ENCODE results near the gene HIF1AN.

The HIF1AN gene

DNA sequence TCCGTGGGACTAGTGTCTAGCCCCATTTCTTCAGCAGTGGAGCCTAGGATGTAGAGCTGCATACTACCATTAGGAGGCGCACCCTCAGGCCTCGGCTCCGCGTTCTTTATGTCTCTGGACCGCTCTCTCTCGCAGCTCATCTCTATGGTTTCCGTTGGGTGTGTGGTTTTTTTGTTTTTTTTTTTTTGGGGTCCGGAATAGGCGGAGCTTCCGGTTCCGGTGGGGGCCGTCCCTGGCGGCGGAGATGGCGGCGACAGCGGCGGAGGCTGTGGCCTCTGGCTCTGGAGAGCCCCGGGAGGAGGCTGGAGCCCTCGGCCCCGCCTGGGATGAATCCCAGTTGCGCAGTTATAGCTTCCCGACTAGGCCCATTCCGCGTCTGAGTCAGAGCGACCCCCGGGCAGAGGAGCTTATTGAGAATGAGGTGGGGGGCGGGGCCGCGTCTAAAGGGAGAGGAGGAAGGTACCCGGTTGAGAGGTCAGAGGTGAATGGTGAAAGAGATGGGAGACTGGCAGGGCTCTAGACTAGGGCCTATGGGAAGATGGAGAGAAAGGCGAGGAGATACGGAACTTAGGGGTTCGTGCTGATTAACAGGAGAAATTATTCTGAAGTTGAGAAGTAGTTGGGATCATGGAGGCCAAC is at the start of gene HIF1AN:
Gene HIF1AN (plus strand): TSS at position 229 of the 639 bp plus-strand sequence. CDS start 16 bp downstream, at position 245.
- peak; percentile 86 to 88 for DNase-seq

DNA sequence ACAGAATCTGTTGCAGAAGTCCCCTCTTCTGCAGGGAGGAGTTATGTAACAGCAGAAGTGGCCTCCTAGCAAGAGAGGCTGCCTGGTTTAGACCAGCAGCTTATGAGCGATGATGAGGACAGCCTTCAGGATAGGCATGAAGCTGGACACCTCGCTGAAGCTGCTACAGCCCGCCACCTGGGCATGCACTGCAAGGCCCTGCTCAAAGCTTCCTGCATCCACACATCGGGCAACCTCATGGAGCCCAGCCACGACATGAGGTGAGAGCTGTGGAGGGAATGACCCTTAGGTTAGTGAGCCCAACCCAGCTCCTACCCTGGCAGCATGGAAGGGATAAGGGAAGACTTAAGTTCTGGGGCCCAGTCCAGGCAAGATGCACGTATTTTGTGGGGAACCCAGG is 48.2 kb upstream of the HIF1AN start:
- no peak for DNase-seq

DNA sequence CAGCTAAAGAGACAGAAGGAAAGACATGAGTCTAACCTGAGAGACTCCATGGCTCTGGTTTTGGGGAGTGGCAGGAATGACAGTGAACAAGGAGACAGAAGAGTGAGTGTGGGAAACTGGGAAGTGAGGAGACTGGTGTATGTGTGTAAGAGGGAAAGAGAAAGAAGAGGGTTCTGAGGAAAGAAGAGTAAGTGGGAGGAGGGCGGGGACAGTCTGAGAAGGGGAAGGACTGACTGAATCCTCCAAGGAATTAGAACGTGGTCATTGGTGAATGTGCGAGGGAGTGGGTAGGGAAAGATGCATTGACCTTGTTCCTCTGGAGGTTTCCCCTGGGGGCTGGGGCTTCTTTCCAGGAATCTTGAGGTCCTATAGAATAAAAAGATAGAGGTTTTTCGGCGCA is 46.3 kb upstream of the HIF1AN start:
- DNase-seq, result no peak

DNA sequence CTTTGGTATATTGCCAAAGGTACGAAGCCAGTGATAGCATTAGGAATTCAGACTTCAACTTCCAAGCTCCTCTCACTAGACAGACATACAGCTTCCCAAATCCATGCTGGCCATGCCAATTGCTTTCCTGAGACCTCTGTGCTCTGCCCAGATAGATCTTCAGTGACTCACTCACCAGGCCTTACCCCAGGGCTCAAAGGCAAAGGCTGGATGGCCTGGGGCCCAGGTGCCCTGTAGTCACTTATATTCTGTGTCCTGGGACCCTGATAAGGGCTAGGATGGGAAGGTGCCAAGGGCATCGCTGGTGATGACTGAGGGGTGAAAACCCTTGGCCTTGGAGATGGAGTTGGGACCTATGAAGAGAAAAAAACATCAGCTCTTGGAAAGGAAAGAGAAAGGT is 45.2 kb upstream of the HIF1AN start:
- DNase-seq, result no peak

DNA sequence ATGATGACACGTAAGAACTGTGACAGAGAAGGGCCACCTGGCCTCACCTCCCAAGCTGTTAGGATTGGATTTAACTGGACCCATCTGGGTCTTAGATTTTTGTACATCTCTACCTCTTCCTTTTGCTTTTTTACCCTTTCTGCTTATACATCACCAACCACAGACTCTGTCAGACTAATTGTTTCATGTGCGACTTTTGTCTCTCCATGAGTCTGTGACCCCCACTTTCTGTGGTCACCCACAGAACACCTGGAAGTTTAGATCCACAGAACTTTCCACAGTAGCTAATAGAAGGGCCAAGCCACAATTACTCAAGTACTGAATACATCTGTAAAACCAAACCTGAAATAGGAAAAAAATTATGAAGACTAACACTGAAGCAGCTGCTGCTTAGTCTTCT is 39.2 kb upstream of the HIF1AN start:
- no peak for DNase-seq

DNA sequence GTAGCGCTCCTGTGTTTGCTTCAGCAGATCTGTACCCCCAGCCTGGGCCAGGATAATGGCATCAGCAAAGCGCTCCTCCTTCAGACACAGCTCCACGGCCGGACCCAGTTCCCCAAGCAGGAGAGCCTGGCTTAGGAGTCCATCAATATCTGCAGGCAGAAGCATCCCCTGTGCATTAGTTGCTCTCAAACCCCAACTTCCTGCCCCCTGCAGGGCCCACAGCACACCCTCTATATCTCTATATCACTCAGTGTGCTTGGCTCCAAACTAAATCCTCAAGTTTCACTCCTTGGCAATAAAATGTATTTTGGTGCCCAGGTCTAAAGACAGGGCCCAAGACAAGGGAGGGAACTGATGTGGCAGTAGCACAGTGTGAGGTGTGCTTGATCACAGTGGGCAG is 37.7 kb upstream of the HIF1AN start:
- no peak for DNase-seq

DNA sequence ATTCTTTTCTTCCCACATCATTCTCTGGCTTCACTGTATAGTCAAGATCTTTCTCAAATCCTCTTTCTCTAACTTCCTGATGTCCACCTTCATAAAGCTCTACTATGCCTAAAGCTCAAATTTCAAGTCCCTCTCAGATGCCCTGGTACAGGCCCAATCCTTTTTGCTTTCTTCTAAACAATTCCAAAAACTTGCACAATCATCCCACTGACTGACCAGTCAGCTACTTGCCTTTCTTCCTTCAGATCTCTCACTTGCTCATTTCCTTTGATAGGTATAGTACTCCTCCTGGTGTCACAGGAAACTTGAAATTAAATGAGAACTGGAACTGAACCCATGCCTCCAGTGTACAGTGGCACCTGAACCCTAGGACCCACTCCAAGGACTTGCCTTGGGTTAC is 34.3 kb upstream of the HIF1AN start:
- no peak for DNase-seq

DNA sequence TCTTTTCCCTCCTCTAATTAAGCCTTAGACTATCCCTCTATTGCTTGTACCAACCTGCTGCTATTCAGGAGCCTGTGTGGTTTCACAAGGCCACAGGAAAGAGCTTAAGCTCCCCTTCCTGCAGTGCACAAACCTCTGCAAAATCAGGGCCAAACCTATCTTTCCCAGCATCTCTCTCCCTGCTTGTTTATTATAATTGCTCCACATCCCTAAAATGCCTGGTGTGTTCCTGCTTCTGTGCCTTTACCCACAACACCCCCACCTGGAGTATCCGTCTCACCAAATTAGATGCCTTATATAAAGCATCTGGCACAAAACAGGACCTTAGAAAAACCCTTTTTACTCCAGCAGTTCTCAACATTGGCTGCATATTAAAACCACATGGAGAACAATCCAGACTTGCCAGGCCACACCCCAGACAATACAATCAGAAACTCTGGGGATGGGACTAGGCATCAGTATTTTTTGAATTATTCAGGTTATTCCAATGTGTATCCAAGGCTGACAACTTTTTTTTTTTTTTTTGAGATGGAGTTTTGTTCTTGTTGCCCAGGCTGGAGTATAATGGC is 32.7 kb upstream of the HIF1AN start:
- DNase-seq, result no peak

DNA sequence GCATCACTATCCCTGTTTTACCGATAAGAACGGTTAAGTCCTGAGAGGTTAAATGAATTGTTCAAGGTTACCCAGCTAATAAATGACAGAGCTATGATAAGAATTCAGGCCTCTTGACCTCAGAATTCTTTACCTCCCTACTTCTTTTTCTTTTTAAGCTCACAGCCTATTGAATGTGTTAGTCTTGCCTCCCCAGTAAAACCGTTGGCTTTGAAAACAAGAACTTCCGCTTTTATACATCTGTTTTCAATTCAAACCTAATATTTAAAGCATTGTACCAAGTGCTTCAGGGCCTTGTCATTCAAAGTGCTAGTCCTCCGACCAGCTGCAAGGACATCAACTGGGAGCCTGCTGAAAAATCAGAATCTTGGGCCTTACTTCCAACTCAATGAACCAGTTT is 31.6 kb upstream of the HIF1AN start:
- no peak for DNase-seq

DNA sequence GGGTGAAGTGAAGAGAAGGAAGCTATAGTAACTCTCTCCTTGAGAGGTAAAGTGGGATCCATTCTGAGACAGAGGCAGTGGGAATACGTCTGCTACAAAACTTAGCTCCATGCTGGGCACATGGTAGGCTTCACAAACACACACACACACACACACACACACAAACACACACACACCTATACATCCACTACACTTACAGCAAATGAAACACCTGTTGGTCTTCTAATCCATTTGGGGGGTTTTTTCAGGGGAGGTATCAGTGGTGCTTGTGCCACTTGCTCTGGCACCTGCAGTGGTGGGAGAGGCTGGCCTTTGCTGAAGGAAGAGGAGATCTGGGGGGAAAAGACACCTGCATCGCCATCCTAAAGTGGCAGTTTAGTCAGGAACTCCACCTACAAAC is 30.6 kb upstream of the HIF1AN start:
- no peak for DNase-seq

DNA sequence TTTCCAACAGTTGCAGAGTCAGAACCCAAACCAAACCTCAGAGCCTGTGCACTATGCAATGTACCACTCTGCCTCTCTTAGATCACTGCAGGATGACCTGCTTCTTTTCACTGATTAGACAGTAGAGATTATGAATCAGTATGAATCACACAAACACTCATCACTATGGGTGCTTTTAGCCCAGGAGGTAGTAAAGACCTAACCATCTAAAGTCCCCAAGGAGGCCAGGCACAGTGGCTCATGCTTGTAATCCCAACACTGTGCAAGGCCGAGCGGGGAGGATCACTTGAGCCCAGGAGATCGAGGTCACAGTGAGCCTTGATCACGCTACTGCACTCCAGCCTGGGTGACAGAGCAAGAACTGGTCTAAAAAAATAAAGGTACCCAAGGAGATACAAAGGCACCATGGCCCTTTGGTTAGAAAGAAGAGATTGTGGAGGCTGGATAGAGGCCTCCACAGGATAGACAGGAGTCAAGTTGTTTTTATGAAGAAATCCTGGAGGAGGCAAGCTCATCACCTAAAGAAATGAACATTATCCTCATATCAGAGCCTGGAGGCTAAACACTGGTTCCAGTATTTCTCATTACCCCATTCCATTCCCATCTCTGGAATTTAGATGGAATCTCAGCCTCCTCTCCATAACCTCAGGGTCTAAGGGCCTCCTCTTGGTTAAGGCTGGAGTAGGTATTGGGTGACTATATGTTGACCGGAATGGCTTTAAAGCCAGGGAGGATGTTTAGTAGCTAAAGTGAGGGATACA is 29.0 kb upstream of the HIF1AN start:
- peak; percentile 53 to 60 for DNase-seq

DNA sequence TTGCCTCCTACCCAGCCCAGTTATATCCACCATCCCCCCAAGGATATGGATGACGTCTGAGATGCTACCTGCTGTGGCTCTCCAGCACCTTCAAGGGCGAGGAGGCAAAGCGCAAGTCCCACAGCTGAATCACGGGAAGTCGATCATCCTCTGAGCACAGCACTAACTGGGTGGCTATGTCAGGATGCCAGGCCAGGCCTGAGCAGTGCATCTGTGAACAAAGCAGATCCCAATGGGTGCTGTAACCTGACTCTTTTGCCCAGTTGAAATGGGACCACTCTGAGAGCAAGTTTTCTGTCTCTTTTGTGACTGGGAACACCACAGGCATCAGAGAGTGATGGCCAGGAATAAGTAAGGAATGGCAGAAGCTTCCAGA is 28.4 kb upstream of the HIF1AN start:
- peak in 1 of 2 experiments; percentile 30 for DNase-seq

DNA sequence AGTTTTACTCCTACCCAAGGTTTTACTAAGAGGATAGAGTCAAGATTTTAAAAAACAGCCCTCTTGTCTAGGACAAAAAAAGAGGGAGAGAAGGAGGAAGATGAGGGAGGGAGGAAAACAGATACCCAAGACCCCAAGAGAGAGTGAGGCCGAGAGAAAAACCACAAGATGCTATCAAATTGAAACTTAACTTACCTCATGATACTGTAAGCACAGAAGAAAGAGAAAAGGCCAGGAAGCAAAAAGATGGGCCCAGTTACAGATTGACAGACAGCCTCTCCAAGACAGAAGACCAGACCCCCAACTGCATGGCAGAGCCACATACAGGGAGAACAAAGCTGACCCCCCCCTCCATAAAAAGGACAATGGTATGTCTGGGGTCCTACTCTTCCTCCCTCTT is 27.5 kb upstream of the HIF1AN start:
- no peak for DNase-seq

DNA sequence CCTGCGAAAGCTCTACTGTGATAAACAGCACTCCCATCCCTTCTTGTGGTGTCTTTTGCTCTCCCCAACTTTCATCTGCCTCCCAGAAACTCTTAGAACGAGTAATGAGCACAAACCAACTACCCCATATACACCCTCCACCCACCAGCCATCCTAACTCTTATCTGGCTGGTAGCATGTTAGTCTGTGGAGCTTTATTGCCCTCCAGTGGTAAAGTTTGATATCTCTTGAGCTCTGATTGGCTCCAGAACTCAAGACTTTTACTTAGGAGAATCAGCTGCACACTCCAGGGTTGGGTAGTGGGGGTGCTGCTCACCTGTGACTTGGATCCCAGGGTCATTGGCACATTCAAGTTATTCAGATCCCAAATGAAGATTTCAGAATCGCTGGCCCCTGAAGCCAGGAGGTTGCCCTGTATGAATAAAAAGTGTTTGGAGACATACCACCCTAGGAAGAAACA is 27.0 kb upstream of the HIF1AN start:
- DNase-seq, result peak in 1 of 2 experiments; percentile 55

DNA sequence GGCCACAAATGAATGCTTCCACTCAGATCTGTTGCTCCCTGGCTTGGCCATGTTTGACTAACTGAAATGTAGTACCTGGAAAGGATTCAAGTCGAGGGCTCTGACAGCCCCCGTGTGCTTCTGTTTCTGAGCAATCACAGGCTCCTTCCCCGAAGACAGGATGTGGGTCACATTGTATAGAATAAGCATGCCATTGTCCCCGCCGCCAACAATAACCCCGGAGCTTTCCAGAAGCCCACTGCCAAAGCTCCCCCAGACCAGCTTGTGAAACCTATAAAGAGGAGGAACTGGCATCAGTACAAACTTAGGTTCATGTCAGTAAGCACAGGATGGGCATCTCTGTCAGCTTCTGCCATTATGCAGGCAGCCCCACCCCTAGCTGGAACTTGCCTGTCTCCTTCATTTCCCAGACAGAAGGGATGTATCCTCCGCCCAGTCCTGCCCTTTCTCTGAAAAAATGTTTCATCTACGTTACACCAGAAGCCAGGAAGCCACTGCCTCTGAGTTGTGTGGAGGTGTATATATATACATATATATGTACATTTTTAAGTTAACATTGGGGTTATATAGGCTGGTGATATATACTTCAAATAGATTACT is 26.4 kb upstream of the HIF1AN start:
- peak; percentile 72 to 76 for DNase-seq

DNA sequence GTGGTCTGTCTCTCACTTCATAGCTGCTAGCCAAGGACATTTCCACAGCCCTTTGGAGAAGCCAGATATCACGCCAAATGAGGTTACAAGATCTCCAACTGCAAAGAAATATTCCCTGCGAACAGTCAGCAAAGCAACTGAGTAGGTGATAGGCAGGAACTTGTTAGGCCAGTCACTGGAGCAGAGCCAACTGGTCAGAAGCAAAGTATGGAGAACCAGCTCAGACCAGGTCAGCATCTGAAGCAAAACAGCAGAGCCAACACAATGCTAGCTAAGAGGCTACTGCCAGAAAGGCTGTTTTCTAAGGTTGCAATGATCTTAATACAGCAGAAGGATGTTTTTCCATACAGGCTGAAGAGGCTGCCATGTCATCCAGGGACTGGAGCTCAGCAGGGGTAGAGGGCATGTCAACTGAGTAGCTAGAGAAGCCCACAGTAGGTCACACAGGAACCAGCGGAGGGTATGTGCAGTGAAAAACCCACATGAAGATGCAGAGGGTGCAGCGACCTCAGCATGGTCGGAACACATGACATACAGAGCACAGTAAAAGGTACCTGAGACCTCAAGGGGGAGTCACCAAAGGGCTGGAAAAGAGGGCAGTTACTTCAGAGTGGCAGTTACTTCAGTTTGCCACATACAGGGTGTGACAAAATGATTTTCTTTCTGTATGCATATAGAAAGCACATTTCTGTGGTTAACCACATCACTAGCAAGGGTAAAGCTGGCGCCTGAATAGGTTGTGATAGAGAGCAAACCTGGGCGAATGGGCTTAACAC is 25.0 kb upstream of the HIF1AN start:
- DNase-seq, result peak; percentile 68 to 78

DNA sequence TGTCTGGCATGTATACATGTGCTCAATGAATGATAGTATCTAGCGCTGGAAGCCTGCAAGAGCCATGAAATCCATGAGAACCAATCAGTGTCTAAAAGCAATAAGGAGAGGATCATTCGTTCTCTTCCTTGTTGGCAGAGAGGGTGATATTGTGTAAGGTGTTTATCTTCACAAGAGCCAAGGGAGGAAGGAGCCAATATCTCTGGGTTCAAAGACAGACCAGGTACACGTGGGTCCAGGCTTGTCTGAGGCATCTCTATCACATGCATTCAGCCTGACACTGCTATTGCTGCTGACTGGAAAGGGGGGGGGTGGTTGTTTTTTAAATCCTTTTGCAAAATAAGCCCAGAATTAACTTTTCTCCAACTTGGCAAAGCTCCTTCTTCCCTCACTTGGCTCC is 20.1 kb upstream of the HIF1AN start:
- no peak for DNase-seq

DNA sequence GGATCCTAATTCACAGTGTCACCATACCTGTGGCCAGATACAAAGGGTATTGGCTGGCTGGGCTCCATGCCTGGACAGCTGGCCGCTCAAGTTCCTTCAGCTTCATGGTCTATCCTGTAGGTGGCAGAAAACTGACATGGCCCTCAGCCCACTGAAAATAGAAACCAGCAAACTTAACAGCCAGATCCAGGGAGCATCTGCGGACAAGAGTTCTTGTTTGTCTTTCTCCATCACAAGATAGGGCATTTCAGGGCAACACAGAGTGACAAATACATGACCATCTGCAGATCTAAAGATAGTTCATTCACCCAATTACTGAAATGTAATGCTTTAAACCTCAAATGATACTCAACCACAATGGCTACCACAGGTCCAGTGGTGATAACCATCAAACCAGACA is 18.9 kb upstream of the HIF1AN start:
- DNase-seq, result no peak

DNA sequence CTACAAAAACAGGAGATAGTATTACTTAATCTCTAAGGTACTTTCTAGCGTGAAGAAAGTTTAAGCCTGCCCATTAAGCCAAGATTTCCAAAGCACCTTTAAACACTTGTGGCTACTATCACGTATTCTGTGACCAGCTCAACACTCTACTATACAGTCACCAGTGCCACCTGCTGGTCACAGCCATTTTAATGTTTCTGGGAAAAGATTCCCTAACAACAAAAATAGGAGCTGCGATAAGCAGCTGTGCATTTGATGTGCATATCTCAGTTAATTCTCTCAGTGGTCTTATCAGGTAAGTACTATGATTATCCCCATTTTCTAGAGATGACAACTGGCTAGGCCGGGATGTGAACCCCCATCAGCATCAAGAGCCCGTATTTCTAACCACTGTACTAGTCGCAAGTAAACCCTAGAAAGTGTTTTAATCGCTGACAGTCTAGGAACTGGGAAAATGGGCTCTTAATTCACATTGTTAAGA is 16.9 kb upstream of the HIF1AN start:
- peak; percentile 73 to 76 for DNase-seq

DNA sequence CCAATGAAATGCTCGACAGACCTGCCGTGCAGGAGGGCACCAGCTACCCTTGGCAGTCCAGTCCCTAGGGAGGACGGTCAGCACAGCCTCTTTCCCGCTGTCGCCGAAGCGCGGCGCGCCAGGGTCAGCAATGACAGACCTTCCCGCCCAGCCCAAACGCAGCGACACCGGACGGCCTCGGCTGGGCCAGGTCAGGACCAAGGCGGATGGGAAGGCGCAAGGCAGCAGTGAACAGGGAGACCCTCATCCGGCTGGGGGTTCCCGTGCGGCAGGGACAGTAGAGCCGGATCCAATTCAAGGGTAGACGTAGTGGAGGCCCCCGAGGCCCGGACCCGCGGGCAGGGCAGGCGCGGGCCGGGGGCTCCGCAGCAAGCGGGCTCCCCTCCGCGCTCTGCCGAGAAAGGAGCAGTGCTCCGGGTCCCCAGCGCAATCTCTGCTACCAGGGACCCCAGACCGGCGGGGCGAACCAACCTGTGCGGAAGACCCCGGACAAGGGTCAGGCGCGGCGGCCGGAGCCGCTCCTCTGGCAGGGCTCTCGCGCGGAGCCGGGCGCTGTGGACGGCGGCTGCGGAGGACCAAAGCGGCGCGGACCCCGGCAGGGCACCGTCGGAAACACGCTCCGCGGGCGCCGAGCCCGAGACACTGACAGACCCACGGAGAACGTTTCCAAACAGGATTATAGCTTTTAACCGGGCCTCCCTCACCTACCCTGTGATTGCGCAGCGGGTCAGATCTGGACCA is 16.3 kb upstream of the HIF1AN start, which contains the start of gene SEC31B:
Gene SEC31B (minus strand): TSS at position 551 of the 741 bp plus-strand sequence. CDS start 2,909 bp downstream, outside the sequence.
- no peak for DNase-seq

DNA sequence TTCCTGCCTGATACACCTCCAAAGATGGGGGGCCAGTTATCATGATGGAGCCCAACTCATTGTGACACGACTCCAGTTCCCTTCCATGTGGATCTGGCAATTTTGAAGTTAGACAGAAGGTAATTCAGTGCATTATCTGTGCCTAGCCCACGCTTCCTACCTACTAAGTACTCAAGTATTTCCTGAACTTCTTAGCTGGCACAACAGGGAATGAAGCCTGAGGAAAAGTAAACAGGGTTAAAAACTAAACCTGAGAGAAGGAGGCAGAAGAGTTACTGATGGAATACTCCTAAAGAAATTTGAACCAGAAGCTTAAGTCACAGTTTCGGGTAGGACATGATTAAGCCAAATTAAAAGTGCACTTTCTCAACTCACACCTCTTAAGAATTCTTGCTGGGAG is 14.9 kb upstream of the HIF1AN start:
- DNase-seq, result no peak
